ENCODE data around the gene PRKCH.

Gene PRKCH

GRCh38 chr14:61421212-61421923, 100.0 kb downstream of the PRKCH start:
- DNase-seq (ENCODE audit: low read depth, low spot score): no peak

GRCh38 chr14:61426048-61426447, 104.7 kb downstream of the PRKCH start:
- no peak for DNase-seq (ENCODE audit: low read depth, low spot score)

GRCh38 chr14:61428261-61428660, 106.9 kb downstream of the PRKCH start:
- no peak for DNase-seq (ENCODE audit: low read depth, low spot score)

GRCh38 chr14:61429316-61429715, 107.9 kb downstream of the PRKCH start:
- DNase-seq (ENCODE audit: low read depth, low spot score): no peak

GRCh38 chr14:61430066-61430757, 108.8 kb downstream of the PRKCH start:
- no peak for DNase-seq (ENCODE audit: low read depth, low spot score)

- no peak for DNase-seq (ENCODE audit: low read depth, low spot score)
Observed at GRCh38 chr14:61433169-61433568, 111.8 kb downstream of the PRKCH start.

GRCh38 chr14:61433828-61434227, 112.4 kb downstream of the PRKCH start:
- no peak for DNase-seq (ENCODE audit: low read depth, low spot score)

GRCh38 chr14:61434311-61434710, 112.9 kb downstream of the PRKCH start:
- DNase-seq (ENCODE audit: low read depth, low spot score): no peak

GRCh38 chr14:61435563-61436337, 114.4 kb downstream of the PRKCH start:
- no peak for DNase-seq (ENCODE audit: low read depth, low spot score)

- no peak for DNase-seq (ENCODE audit: low read depth, low spot score)
Observed at GRCh38 chr14:61437381-61437780, 116.0 kb downstream of the PRKCH start.

- no peak for DNase-seq (ENCODE audit: low read depth, low spot score)
Observed at GRCh38 chr14:61438036-61438435, 116.7 kb downstream of the PRKCH start.

- DNase-seq (ENCODE audit: low read depth, low spot score): no peak
Observed at GRCh38 chr14:61438497-61438859, 117.1 kb downstream of the PRKCH start.

- no peak for DNase-seq (ENCODE audit: low read depth, low spot score)
Observed at GRCh38 chr14:61438860-61439765, 117.7 kb downstream of the PRKCH start.

GRCh38 chr14:61439779-61440418, 118.5 kb downstream of the PRKCH start:
- DNase-seq (ENCODE audit: low read depth, low spot score): no peak

GRCh38 chr14:61443481-61443880, 122.1 kb downstream of the PRKCH start:
- DNase-seq (ENCODE audit: low read depth, low spot score): no peak

GRCh38 chr14:61444215-61444768, 122.9 kb downstream of the PRKCH start:
- DNase-seq (ENCODE audit: low read depth, low spot score): peak; percentile 24

GRCh38 chr14:61451491-61451890, 130.1 kb downstream of the PRKCH start:
- no peak for DNase-seq (ENCODE audit: low read depth, low spot score)

- DNase-seq (ENCODE audit: low read depth, low spot score): no peak
Observed at GRCh38 chr14:61451891-61452400, 130.6 kb downstream of the PRKCH start.

GRCh38 chr14:61452452-61452851, 131.1 kb downstream of the PRKCH start:
- DNase-seq (ENCODE audit: low read depth, low spot score): no peak

GRCh38 chr14:61453103-61453767, 131.9 kb downstream of the PRKCH start:
- no peak for DNase-seq (ENCODE audit: low read depth, low spot score)
